ENCODE measurements around the gene C5orf46.
A peak's percentile ranks its signal among the peaks of the same experiment; 100 is the strongest.

Gene C5orf46

GRCh38 chr5:147857302-147858129, 48.8 kb downstream of the C5orf46 start:
- peak; percentile 30 for DNase-seq

- DNase-seq, result no peak
These were observed 49.5 kb downstream of the C5orf46 start for GRCh38 chr5:147856801-147857200.

DNA sequence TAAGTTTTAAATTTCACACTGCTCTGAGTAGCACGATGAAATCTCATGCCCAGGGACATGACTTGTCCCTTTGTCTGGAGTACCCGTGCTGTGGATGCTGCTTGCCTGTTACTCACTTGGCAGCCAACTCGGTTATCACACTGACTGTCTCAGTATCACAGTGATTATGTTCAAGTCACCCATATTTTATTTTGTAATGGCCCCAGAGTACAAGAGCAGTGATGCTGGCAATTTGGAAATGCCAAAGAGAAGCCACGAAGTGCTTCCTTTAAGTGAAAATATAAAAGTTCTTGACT, 50.6 kb downstream of the C5orf46 start:
- DNase-seq, result no peak

- DNase-seq, result no peak
These were observed 51.2 kb downstream of the C5orf46 start for GRCh38 chr5:147854894-147855773.

- DNase-seq, result no peak
These were observed 52.0 kb downstream of the C5orf46 start for GRCh38 chr5:147854331-147854730.

- DNase-seq, result no peak
These were observed 52.9 kb downstream of the C5orf46 start for GRCh38 chr5:147853372-147853987.

DNA sequence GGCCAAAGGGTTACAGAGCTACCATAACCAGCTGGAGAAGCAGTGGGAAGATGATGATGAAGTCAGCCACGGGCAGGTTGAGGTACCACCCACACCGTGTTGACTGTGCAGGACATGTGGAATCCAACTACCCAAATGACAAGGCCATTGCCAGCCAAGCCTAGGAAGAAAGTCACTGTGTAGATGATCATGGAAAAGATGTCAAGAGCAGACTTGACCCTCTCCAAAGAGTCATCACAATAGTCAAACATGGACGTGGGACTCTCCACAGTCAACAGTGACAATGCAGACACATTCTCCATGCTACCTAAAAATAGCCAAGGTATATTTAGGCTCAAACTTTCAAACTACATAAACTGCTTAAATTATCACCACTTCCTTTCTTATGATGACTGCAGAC, 54.0 kb downstream of the C5orf46 start:
- DNase-seq, result no peak

DNA sequence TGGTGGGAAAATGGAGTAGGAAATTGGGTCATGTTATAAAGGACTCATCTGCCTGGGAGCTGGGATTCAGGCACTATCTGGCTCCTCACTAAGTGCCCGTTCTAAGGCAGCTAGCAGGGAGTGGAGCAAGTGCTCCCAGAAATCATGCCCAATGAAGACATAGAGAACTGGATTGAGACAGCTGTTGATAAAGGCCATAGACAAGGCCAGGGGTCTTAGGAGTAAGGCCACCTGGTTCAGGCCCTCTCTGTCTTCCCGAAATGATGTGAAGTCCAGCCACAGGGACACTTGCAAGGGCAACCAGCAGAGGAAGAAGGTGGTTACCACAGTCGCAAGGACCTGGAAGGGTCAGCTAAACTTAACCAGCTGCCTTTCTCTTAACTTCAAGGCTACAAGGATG, 54.8 kb downstream of the C5orf46 start:
- DNase-seq, result no peak

- DNase-seq, result no peak
These were observed 57.1 kb downstream of the C5orf46 start for GRCh38 chr5:147849226-147849625.

DNA sequence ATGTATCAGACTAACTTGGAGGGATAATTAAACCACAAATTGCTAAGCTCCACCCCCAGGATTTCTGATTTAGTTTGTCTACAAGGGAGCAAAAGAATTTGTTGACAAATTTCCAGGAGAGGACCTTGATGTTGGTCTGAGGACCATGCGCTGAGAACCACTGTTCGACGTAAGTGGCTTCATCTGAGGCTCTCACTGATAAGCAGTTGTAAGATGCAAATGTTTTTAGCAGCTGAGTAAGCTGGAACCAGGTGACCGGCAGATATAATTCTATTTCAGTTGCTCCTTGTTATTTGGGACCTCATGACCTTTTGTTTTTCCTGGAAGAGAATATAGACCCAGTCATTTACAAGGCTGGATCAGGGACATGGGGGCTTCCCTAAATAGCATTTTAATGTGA, 60.7 kb downstream of the C5orf46 start:
- no peak for DNase-seq

DNA sequence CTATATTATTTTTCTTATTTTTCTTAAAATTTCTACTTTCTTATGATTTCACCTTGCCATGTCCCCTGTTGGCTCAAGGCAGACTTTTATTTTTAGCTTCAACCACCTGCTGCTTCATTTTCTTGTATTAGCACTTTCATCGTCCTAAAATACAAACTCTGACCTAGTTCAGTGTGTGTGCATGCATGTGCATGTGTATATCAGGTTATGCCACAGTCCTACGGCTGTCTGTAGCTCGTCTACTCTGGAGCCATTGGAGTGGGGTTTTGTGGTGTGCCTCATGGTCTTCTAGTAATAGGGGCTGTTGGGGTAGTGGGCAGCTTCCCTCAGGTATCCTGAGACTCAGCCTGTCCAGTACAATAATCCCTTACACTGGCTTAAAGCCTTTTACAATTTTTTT, 61.5 kb downstream of the C5orf46 start:
- no peak for DNase-seq

GRCh38 chr5:147842869-147843268, 63.5 kb downstream of the C5orf46 start:
- DNase-seq, result no peak
